Uterus (tissue), 2 donors: ENCODE measurements around the gene HIVEP1.

Experiments
- POLR2A ChIP-seq, 2 donors: fragments of 450-650 bp; IDR thresholded peaks; one replicate each; pipeline ENCODE4 v1.6.1; 2016; ENCODE audit warnings: antibody characterized with exemption in 2 of 2, mild to moderate bottlenecking in 1 of 2, moderate library complexity in 1 of 2
- TF ChIP-seq, protein P1 (sequence below), 4 experiments: fragments of 200-600 bp in 2 of 4; fragments of 450-650 bp in 2 of 4; sonication (generic) in 2 of 4; IDR thresholded peaks; one replicate each; pipeline ENCODE4 v1.5.1; 2016 to 2019; ENCODE audit warnings: antibody characterized with exemption in 4 of 4, mild to moderate bottlenecking in 2 of 4, moderate library complexity in 1 of 4

GRCh38 chr6:11965499-11965898, 46.6 kb upstream of the HIVEP1 start:
- TF ChIP-seq, protein P1, sequence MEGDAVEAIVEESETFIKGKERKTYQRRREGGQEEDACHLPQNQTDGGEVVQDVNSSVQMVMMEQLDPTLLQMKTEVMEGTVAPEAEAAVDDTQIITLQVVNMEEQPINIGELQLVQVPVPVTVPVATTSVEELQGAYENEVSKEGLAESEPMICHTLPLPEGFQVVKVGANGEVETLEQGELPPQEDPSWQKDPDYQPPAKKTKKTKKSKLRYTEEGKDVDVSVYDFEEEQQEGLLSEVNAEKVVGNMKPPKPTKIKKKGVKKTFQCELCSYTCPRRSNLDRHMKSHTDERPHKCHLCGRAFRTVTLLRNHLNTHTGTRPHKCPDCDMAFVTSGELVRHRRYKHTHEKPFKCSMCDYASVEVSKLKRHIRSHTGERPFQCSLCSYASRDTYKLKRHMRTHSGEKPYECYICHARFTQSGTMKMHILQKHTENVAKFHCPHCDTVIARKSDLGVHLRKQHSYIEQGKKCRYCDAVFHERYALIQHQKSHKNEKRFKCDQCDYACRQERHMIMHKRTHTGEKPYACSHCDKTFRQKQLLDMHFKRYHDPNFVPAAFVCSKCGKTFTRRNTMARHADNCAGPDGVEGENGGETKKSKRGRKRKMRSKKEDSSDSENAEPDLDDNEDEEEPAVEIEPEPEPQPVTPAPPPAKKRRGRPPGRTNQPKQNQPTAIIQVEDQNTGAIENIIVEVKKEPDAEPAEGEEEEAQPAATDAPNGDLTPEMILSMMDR (IDR thresholded peaks at IDR 0.05) = no peak
- TF ChIP-seq POLR2A (IDR thresholded peaks at IDR 0.05) = no peak
